Kidney epithelial cell (primary cell): ENCODE results near the gene THBS2. TPM values are rescaled to one million over a fixed set of nuclear protein-coding genes. Genes with fewer than 3 reads are reported as not detected.
A peak's percentile ranks its signal among the peaks of the same experiment; 100 is the strongest.

ENCODE experiments used
- DNase-seq: peaks from one replicate; pipeline ENCODE4 v3.0.0-alpha.2; 2010; ENCODE audit warnings: low read depth
- H3K27me3 ChIP-seq: 2 replicates; pipeline ENCODE4 v1.6.0; 2011; ENCODE audit warnings: low read length; ENCODE audit not compliant: control insufficient read depth, insufficient read depth
- H3K36me3 ChIP-seq: 2 replicates; pipeline ENCODE4 v1.5.1; 2011; ENCODE audit warnings: low read length; ENCODE audit not compliant: control insufficient read depth, insufficient read depth
- H3K4me3 ChIP-seq: 2 replicates; pipeline ENCODE4 v1.5.1; 2011; ENCODE audit warnings: low read depth, mild to moderate bottlenecking, control low read depth, low read length
- CTCF ChIP-seq: IDR thresholded peaks from 2 replicates; pipeline ENCODE4 v1.5.1; 2011; ENCODE audit warnings: mild to moderate bottlenecking, moderate library complexity, low read length, control low read depth, inconsistent platforms; ENCODE audit not compliant: insufficient read depth, poor library complexity, severe bottlenecking
- total RNA-seq: library from RNA; depleted of rRNA; stranded (reverse); fragments of >200 nt; gene quantifications from 2 replicates; pipeline ENCODE4 v1.2.3, GENCODE V29; 2015

THBS2 gene
- total RNA-seq, 1 donor from 2014 or later: 21.9 TPM

- Histone ChIP-seq H3K27me3 (no peaks in the 10 kb centered on the region), H3K36me3 (no peaks in the 10 kb centered on the region), H3K4me3 (no peak overlapping the region)
- DNase-seq: no peak
- TF ChIP-seq CTCF: no peak
These were observed 39.7 kb downstream of the THBS2 start for GRCh38 chr6:169213814-169214520.

GRCh38 chr6:169212897-169213813, 40.5 kb downstream of the THBS2 start:
- H3K27me3 ChIP-seq: no peaks in the 10 kb centered on the region
- peak; percentile 26 for TF ChIP-seq CTCF
- peak overlapping the region; percentile 14 for H3K4me3 ChIP-seq
- peak; percentile 60 for DNase-seq
- H3K36me3 ChIP-seq: no peaks in the 10 kb centered on the region

GRCh38 chr6:169212436-169212835, 41.2 kb downstream of the THBS2 start:
- no peak for DNase-seq
- H3K36me3 ChIP-seq: no peaks in the 10 kb centered on the region
- TF ChIP-seq CTCF: no peak
- H3K27me3 ChIP-seq: no peaks in the 10 kb centered on the region
- H3K4me3 ChIP-seq: no peak overlapping the region

GRCh38 chr6:169211881-169212280, 41.8 kb downstream of the THBS2 start:
- H3K36me3 ChIP-seq: no peaks in the 10 kb centered on the region
- TF ChIP-seq CTCF: no peak
- no peaks in the 10 kb centered on the region for H3K27me3 ChIP-seq
- DNase-seq: no peak
- no peak overlapping the region for H3K4me3 ChIP-seq

GRCh38 chr6:169210611-169211010, 43.0 kb downstream of the THBS2 start:
- no peak for DNase-seq
- TF ChIP-seq CTCF: no peak
- Histone ChIP-seq H3K36me3 (no peaks in the 10 kb centered on the region), H3K27me3 (no peaks in the 10 kb centered on the region), H3K4me3 (no peak overlapping the region)
